ENCODE measurements around the gene MRNIP.

DNA sequence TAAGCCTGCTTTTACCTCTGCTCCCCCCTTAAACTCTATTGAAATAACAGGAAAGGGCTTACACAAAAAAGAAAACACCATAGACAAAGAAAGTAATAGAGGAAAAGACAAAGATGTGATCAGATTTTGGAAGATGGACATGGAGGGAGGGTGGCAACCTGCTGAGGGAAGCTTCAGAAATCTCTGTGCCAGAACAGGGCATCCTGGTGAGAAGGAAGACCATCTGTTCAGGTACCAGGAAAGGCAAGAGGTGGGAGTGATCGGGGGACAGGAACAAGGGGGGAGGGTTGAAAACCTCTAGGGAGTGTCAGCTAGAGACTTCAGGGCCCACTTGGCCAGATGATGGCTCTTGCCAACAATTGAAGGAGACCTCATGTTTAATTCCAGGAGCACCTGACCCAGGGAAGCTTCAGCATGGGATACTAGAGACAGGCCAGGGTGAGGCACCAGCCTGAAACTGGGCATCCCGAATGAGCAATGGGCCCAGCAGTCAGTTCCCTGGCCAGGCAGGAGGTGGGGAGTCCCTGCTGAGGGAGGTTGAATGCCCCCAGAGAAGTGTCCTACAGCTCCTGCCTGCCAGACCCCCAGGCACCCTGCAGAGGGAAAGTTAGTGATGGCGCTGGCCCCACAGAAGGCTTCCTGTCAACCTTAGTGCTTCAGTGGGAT is 29.7 kb downstream of the MRNIP start:
- TF ChIP-seq POLR2A (IDR thresholded peaks at IDR 0.05; ENCODE audit: low read depth, low read length) (no peak), CTCF (conservative IDR thresholded peaks at IDR 0.05; ENCODE audit: low read depth, low read length) (no peak), RAD21 (IDR thresholded peaks at IDR 0.05; ENCODE audit: low read length) (no peak), FOS (IDR thresholded peaks at IDR 0.05; ENCODE audit: low read depth, low read length) (no peak), CHD1 (IDR thresholded peaks at IDR 0.05; ENCODE audit: low read depth, low read length) (no peak), SMC3 (IDR thresholded peaks at IDR 0.05; ENCODE audit: low read depth, low read length) (no peak), ELK1 (IDR thresholded peaks at IDR 0.05; ENCODE audit: borderline replicate concordance, low read depth, low read length) (no peak), MAFK (IDR thresholded peaks at IDR 0.05; ENCODE audit: low read depth, low read length) (no peak)

Measured in IMR-90 (cell line).